Epithelial cell of esophagus (primary cell): Measurements from ENCODE around the gene HAUS7.

ENCODE experiments used
- DNase-seq: peaks from one replicate; pipeline ENCODE4 v3.0.0; 2010; ENCODE audit warnings: low read depth
- H3K4me3 ChIP-seq: 2 replicates; pipeline ENCODE4 v1.5.1; 2011; ENCODE audit warnings: mild to moderate bottlenecking, low read length, control low read depth
- CTCF ChIP-seq: IDR thresholded peaks from 2 replicates; pipeline ENCODE4 v1.5.1; 2011; ENCODE audit warnings: low read depth, mild to moderate bottlenecking, low read length, control low read depth, inconsistent platforms; ENCODE audit not compliant: insufficient read depth; ENCODE audit errors: missing control alignments

HAUS7 gene

DNA sequence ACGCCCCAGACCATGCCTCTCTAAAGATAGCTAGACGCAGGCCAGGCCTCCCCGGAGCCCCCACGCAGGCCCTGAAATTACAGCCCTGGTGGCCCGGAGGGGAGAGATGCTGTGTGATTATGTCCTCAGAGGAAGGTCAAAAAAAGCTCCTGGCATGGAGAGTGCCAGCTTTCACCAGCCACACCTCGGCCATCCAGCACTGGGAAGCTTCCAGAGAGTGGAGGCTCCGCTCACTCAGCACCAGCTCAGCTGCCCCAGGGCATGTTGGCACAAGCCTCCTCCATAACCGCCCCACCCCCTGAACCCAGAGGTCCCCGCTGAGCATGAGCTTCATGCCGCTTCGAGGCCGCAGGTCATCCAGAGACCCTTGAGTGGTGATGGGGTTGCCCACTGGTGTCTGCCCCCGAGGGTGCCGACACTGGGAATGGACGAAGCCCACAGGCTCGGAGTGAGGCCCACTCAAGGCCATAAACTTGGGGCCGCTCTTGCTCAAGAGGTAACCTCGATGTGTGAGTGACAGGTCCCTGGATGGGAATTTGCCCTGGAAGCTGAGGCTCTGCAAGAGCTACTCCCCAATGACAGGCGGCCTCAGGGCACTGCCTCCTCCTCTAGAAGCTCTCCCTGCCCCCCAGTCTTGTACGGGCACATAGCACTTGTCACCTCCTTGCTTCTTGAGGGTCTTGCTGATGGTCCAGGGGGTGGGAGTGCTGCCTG lies 20.0 kb upstream of the HAUS7 start:
- peak; percentile 28 for DNase-seq
- no peak overlapping the region for H3K4me3 ChIP-seq
- TF ChIP-seq CTCF, result no peak

- no peak for DNase-seq
- H3K4me3 ChIP-seq, result no peak overlapping the region
- no peak for TF ChIP-seq CTCF
Measured at GRCh38 chrX:153488231-153488914, 18.0 kb upstream of the HAUS7 start.

- TF ChIP-seq CTCF, result no peak
- no peak overlapping the region for H3K4me3 ChIP-seq
- DNase-seq, result no peak
Measured at GRCh38 chrX:153487590-153488071, 17.3 kb upstream of the HAUS7 start.

DNA sequence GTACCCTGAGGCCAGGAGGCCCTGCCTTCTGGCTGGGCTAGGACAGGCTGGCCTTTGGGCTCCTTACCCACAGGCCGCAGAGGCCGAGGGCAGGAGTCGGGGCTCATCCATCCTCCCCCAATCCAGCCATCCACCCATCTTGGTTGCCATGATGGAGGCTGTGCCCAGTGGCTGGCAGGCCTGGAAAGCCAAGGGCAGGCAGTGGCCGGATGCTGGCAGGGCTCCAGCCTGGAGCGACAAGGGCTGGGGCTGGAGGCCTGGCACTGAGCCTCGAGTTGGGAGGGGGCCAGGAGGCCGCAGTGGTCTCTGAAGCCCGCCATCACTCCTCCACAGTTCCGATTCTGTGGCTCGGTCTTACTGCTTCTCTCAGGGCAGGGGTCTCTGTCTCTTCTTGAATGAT lies 15.8 kb upstream of the HAUS7 start:
- H3K4me3 ChIP-seq, result no peak overlapping the region
- DNase-seq, result no peak
- no peak for TF ChIP-seq CTCF

GRCh38 chrX:153485396-153486080 lies 15.2 kb upstream of the HAUS7 start:
- no peak for TF ChIP-seq CTCF
- DNase-seq, result no peak
- no peak overlapping the region for H3K4me3 ChIP-seq

- no peak overlapping the region for H3K4me3 ChIP-seq
- DNase-seq, result no peak
- no peak for TF ChIP-seq CTCF
Measured at GRCh38 chrX:153482376-153483015, 12.1 kb upstream of the HAUS7 start.
